Endothelial cell of umbilical vein (primary cell): ENCODE measurements around the gene C22orf39. TPM values are rescaled to one million over a fixed set of nuclear protein-coding genes. Genes with fewer than 3 reads are reported as not detected.

Experiments
- BruUV-seq: library from RNA; stranded (reverse); fragments of 400-500 nt; replicated peaks from 2 replicates; lab custom pipeline; 2021; lab: Mats Ljungman, UMichigan
- CTCF ChIA-PET: fragments of 300-600, 350-600 bp; sonication (Branson Sonifier 250); formaldehyde crosslinking; loops from one replicate; lab custom pipeline; 2021; ENCODE audit warnings: antibody characterized with exemption, inconsistent platforms; lab: Charles Lee
- POLR2A ChIA-PET: fragments of 300-600, 350-600 bp; sonication (Branson Sonifier 250); formaldehyde crosslinking; loops from one replicate; lab custom pipeline; 2021; ENCODE audit warnings: antibody characterized with exemption, inconsistent platforms; lab: Charles Lee
- DNase-seq: peaks from one replicate; pipeline ENCODE4 v3.0.0-alpha.2; 2011; ENCODE audit warnings: low read depth, low spot score
- FAIRE-seq: peaks from 2 replicates; lab custom pipeline; 2011; peaks lifted over from hg19 to GRCh38; lab: Jason Lieb, UNC
- H2AFZ ChIP-seq: 2 replicates; pipeline ENCODE4 v1.6.0; 2012; ENCODE audit warnings: low read depth, low read length, control low read depth, inconsistent platforms
- H3K27ac ChIP-seq: 2 replicates; pipeline ENCODE4 v1.5.1; 2011; ENCODE audit warnings: low read depth, mild to moderate bottlenecking, control low read depth, low read length, moderate library complexity; ENCODE audit not compliant: insufficient read depth
- H3K27me3 ChIP-seq, 2 experiments: 2 replicates each; pipeline versions ENCODE4 v1.6.0 to v1.6.1; 2011; ENCODE audit warnings: low read length in 2 of 2, mixed read lengths in 1 of 2; ENCODE audit not compliant: control insufficient read depth in 2 of 2, insufficient read depth in 2 of 2
- H3K36me3 ChIP-seq, 2 experiments: 2 replicates in 1 of 2; 3 replicates in 1 of 2; pipeline ENCODE4 v1.5.1; 2011; ENCODE audit warnings: low read length in 2 of 2, mild to moderate bottlenecking in 1 of 2, moderate library complexity in 1 of 2; ENCODE audit not compliant: control insufficient read depth in 2 of 2, insufficient read depth in 2 of 2; ENCODE audit errors: extremely low read depth in 1 of 2
- H3K4me1 ChIP-seq: 3 replicates; pipeline ENCODE4 v1.5.1; 2011; ENCODE audit warnings: mild to moderate bottlenecking, low read length; ENCODE audit not compliant: control insufficient read depth, insufficient read depth; ENCODE audit errors: extremely low read depth
- H3K4me2 ChIP-seq: 2 replicates; pipeline ENCODE4 v1.6.1; 2011; ENCODE audit warnings: low read length, control low read depth, mixed read lengths; ENCODE audit not compliant: insufficient read depth
- H3K4me3 ChIP-seq, 3 experiments: fragments of 200-600 bp in 1 of 3; sonication (generic), shearing (Covaris generic) in 1 of 3; replicated peaks in 1 of 3; 2 replicates each; pipeline ENCODE4 v1.5.1; 2011 to 2016; ENCODE audit warnings: control low read depth in 3 of 3, low read length in 3 of 3, mild to moderate bottlenecking in 2 of 3, inconsistent platforms in 1 of 3, low read depth in 1 of 3, moderate library complexity in 1 of 3; ENCODE audit not compliant: insufficient read depth in 1 of 3
- H3K79me2 ChIP-seq: 2 replicates; pipeline ENCODE4 v1.6.0; 2012; ENCODE audit warnings: low read length, inconsistent platforms; ENCODE audit not compliant: control insufficient read depth, insufficient read depth
- H3K9ac ChIP-seq: replicated peaks from 2 replicates; pipeline ENCODE3; 2011; ENCODE audit warnings: low read length, control low read depth; ENCODE audit not compliant: insufficient read depth; ENCODE audit errors: extremely low read depth
- H3K9me1 ChIP-seq: replicated peaks from 3 replicates; pipeline ENCODE4 v1.6.0; 2011; ENCODE audit warnings: mild to moderate bottlenecking, low read length; ENCODE audit not compliant: control insufficient read depth, insufficient read depth; ENCODE audit errors: extremely low read depth
- H3K9me3 ChIP-seq: replicated peaks from 2 replicates; pipeline ENCODE4 v1.5.1; 2012; ENCODE audit warnings: low read length, inconsistent platforms; ENCODE audit not compliant: control insufficient read depth, insufficient read depth
- H4K20me1 ChIP-seq: replicated peaks from 2 replicates; pipeline ENCODE3; 2011; ENCODE audit warnings: mild to moderate bottlenecking, low read length; ENCODE audit not compliant: control insufficient read depth, insufficient read depth; ENCODE audit errors: extremely low read depth
- EZH2 ChIP-seq: IDR thresholded peaks from 2 replicates; pipeline ENCODE4 v1.6.1; 2012; ENCODE audit warnings: borderline replicate concordance, low read depth, mild to moderate bottlenecking, moderate library complexity, low read length, inconsistent platforms; ENCODE audit not compliant: severe bottlenecking
- FOS ChIP-seq: IDR thresholded peaks from 2 replicates; pipeline ENCODE4 v1.6.1; 2011; ENCODE audit warnings: mild to moderate bottlenecking, low read length, moderate library complexity, borderline replicate concordance; ENCODE audit not compliant: insufficient read depth
- GATA2 ChIP-seq: IDR thresholded peaks from 2 replicates; pipeline ENCODE4 v1.7.0; 2011; ENCODE audit warnings: low read depth, mild to moderate bottlenecking, moderate library complexity, mixed read lengths, low read length; ENCODE audit not compliant: insufficient read length, insufficient read depth
- JUN ChIP-seq: IDR thresholded peaks from 2 replicates; pipeline ENCODE4 v1.6.1; 2011; ENCODE audit warnings: borderline replicate concordance, low read depth; ENCODE audit not compliant: insufficient read length, insufficient read depth
- MYC ChIP-seq: IDR thresholded peaks from one replicate; pipeline ENCODE4 v1.6.1; 2011; ENCODE audit warnings: mild to moderate bottlenecking, low read depth, low read length
- POLR2A ChIP-seq: IDR thresholded peaks from 2 replicates; pipeline ENCODE4 v1.6.1; 2012; ENCODE audit warnings: low read depth, mild to moderate bottlenecking, control low read depth, low read length
- POLR2AphosphoS5 ChIP-seq: IDR thresholded peaks from 2 replicates; pipeline ENCODE4 v1.6.1; 2012; ENCODE audit warnings: low read depth, mild to moderate bottlenecking, control low read depth, low read length, moderate library complexity; ENCODE audit not compliant: insufficient read depth
- dilution Hi-C: fragments of 300-500 bp; cut with MboI; formaldehyde crosslinking; loops from one replicate; pipeline ENCODE4 v1.15.0; 2019; ENCODE audit warnings: low sequenced_read_pairs; ENCODE audit not compliant: extremely low pct_ligation_motif_present
- intact Hi-C: fragments of 100-400 bp; cut with micrococcal nuclease; formaldehyde crosslinking; loops from one replicate; pipeline ENCODE4 v1.10.0; 2022
- polyA plus RNA-seq, 4 experiments: library from polyadenylated mRNA; depleted of rRNA in 3 of 4; stranded (reverse) in 3 of 4; unstranded in 1 of 4; fragments of >200 nt; gene quantifications; 2 replicates each; pipeline versions ENCODE4 v1.2.1 to v1.2.3, GENCODE V29; 2011 to 2012; ENCODE audit warnings: missing spikeins in 1 of 4
- total RNA-seq: library from RNA; stranded (reverse); gene quantifications from 2 replicates; pipeline ENCODE4 v1.2.3, GENCODE V29; 2021
- TF ChIP-seq, protein P1 (sequence below), 2 donors: IDR thresholded peaks; 1 replicate in 1 of 2; 2 replicates in 1 of 2; pipeline ENCODE4 v1.5.1; 2011; ENCODE audit warnings: low read length in 2 of 2, mild to moderate bottlenecking in 2 of 2, moderate library complexity in 2 of 2, control low read depth in 1 of 2, inconsistent platforms in 1 of 2, low read depth in 1 of 2; ENCODE audit not compliant: insufficient read depth in 1 of 2; ENCODE audit errors: extremely low read depth in 1 of 2
- TF ChIP-seq, protein P2 (sequence below): IDR thresholded peaks from 2 replicates; pipeline ENCODE4 v1.6.1; 2011; ENCODE audit not compliant: insufficient read depth, insufficient read length

C22orf39 gene
- total and polyA plus RNA-seq, 2 donors (not counting 3 experiments of a cell fraction or from before 2014, with no cell fraction given): 26.1 to 28.0 TPM

DNA sequence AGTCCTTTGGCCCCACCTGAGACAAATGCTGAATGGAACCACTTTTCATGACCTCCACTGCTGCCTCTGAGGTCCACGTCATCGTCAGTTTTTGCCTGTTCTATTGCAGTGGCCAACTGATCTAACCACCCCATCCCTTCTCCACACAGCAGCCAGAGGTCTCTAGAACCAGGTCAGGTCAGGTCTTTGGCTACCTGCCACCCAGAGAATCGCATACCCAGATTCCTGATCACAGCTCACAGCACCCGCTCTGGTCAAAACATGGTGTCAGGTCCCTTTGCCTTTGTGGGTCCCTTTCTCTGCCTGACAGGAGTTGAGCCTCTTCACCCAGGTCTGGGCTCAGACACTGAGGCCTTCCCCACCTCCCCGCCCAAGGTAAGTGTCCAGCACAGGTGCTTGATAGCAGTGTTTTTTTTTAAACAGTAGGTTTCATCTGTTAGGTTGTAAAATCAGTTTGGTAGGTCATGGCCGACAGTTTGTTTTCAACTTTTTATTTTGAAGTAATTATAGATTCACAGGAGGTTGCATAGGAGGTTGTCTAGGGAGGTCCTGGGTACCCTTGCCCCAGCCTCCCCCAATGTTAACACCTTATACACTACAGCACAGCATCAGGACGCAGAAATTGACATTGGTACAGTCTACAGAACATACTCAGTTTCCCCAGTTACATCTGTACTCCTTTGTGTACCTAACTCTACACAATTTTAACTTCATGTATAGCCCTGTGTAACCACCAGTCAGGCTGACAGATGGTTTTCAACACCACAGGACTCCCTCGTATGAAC is 6.9 kb downstream of the C22orf39 start:
- BruUV-seq: no TSS peak
- H3K27me3 ChIP-seq: no peaks in the 10 kb centered on the region
- peaks cover 42% of the 10 kb centered on the region for H3K79me2 ChIP-seq
- H3K4me2 ChIP-seq: no peak overlapping the region
- no peaks in the 10 kb centered on the region for H3K9me1 ChIP-seq
- CTCF ChIA-PET: no interaction called here
- H3K4me1 ChIP-seq: peaks cover 5% of the 10 kb centered on the region
- H4K20me1 ChIP-seq: no peaks in the 10 kb centered on the region
- H2AFZ ChIP-seq: no peak overlapping the region
- FAIRE-seq (no peak), DNase-seq (no peak)
- peaks cover 2 to 13% of the 10 kb centered on the region in 2 experiments for H3K36me3 ChIP-seq
- H3K9ac ChIP-seq: no peak overlapping the region
- POLR2A ChIA-PET: no interaction called here
- no peak overlapping the region for H3K4me3 ChIP-seq
- no peak overlapping the region for H3K27ac ChIP-seq
- TF ChIP-seq, protein P1, sequence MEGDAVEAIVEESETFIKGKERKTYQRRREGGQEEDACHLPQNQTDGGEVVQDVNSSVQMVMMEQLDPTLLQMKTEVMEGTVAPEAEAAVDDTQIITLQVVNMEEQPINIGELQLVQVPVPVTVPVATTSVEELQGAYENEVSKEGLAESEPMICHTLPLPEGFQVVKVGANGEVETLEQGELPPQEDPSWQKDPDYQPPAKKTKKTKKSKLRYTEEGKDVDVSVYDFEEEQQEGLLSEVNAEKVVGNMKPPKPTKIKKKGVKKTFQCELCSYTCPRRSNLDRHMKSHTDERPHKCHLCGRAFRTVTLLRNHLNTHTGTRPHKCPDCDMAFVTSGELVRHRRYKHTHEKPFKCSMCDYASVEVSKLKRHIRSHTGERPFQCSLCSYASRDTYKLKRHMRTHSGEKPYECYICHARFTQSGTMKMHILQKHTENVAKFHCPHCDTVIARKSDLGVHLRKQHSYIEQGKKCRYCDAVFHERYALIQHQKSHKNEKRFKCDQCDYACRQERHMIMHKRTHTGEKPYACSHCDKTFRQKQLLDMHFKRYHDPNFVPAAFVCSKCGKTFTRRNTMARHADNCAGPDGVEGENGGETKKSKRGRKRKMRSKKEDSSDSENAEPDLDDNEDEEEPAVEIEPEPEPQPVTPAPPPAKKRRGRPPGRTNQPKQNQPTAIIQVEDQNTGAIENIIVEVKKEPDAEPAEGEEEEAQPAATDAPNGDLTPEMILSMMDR (IDR thresholded peaks at IDR 0.05; ENCODE audit: extremely low read depth in 1 of 2, insufficient read depth in 1 of 2, low read depth in 1 of 2, low read length in 2 of 2): no peak
- TF ChIP-seq POLR2A (no peak), MYC (no peak), FOS (no peak), GATA2 (no peak), POLR2AphosphoS5 (no peak), EZH2 (no peak), JUN (no peak)
- TF ChIP-seq, protein P2, sequence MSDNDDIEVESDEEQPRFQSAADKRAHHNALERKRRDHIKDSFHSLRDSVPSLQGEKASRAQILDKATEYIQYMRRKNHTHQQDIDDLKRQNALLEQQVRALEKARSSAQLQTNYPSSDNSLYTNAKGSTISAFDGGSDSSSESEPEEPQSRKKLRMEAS: no peak
- dilution Hi-C loops: no loop called here
- no peaks in the 10 kb centered on the region for H3K9me3 ChIP-seq
- intact Hi-C loops: no loop called here
